ENCODE measurements around the gene SLC36A3.
"Not testable (repeated sequence)": the region's sequence is repeated elsewhere in the genome, so short reads cannot be mapped to it uniquely, and the experiment has no call there.

Gene SLC36A3

GRCh38 chr5:151238303-151238741 lies 65.2 kb downstream of the SLC36A3 start:
- no peak for DNase-seq (ENCODE audit: low read depth in 2 of 2)

- DNase-seq (ENCODE audit: low read depth in 2 of 2): no peak
These were observed 65.9 kb downstream of the SLC36A3 start for GRCh38 chr5:151237685-151238084.

GRCh38 chr5:151236888-151237287 lies 66.7 kb downstream of the SLC36A3 start:
- no peak for DNase-seq (ENCODE audit: low read depth in 2 of 2)

GRCh38 chr5:151235239-151235571 lies 68.4 kb downstream of the SLC36A3 start:
- DNase-seq (ENCODE audit: low read depth in 2 of 2): not testable (repeated sequence)

- DNase-seq (ENCODE audit: low read depth in 2 of 2): no peak
These were observed 68.9 kb downstream of the SLC36A3 start for GRCh38 chr5:151234476-151235238.

GRCh38 chr5:151233616-151234085 lies 69.9 kb downstream of the SLC36A3 start:
- no peak for DNase-seq (ENCODE audit: low read depth in 2 of 2)

GRCh38 chr5:151231359-151231758 lies 72.2 kb downstream of the SLC36A3 start:
- no peak for DNase-seq (ENCODE audit: low read depth in 2 of 2)

- DNase-seq (ENCODE audit: low read depth in 2 of 2): no peak
These were observed 73.4 kb downstream of the SLC36A3 start for GRCh38 chr5:151230048-151230680.

GRCh38 chr5:151228986-151229385 lies 74.6 kb downstream of the SLC36A3 start:
- no peak for DNase-seq (ENCODE audit: low read depth in 2 of 2)

- no peak for DNase-seq (ENCODE audit: low read depth in 2 of 2)
These were observed 75.6 kb downstream of the SLC36A3 start for GRCh38 chr5:151227918-151228447.

All from stimulated activated CD4-positive, alpha-beta T cell treated with anti-CD3 and anti-CD28 coated beads, Interleukin-15, amount 100 ng/mL, for 48 hours (primary cell).